PFSK-1 (cell line): ENCODE measurements around the gene TLE2.

Experiments
- FOXP2 ChIP-seq: optimal IDR thresholded peaks from 2 replicates; pipeline ENCODE3; 2011; ENCODE audit warnings: borderline replicate concordance, control low read depth, inconsistent platforms; ENCODE audit not compliant: insufficient read depth; ENCODE audit errors: extremely low read length, extremely low read depth
- POLR2AphosphoS5 ChIP-seq: IDR thresholded peaks from 2 replicates; pipeline ENCODE4 v1.6.1; 2012; ENCODE audit warnings: low read depth, mild to moderate bottlenecking, control low read depth, low read length, moderate library complexity
- SIN3A ChIP-seq: IDR thresholded peaks from 2 replicates; pipeline ENCODE4 v1.6.1; 2012; ENCODE audit warnings: mild to moderate bottlenecking, low read length, moderate library complexity, borderline replicate concordance; ENCODE audit not compliant: insufficient read depth
- TAF1 ChIP-seq: IDR thresholded peaks from 2 replicates; pipeline ENCODE4 v1.6.1; 2012; ENCODE audit warnings: low read length, control low read depth, borderline replicate concordance; ENCODE audit not compliant: insufficient read depth
- TF ChIP-seq, protein P1 (sequence below), 2 experiments: IDR thresholded peaks; 2 replicates each; pipeline versions ENCODE4 v1.6.1 to v1.8.0; 2011 to 2012; ENCODE audit warnings: low read depth in 2 of 2, low read length in 2 of 2, control low read depth in 1 of 2, inconsistent platforms in 1 of 2, mild to moderate bottlenecking in 1 of 2, moderate library complexity in 1 of 2; ENCODE audit not compliant: insufficient read depth in 1 of 2

TLE2 gene

DNA sequence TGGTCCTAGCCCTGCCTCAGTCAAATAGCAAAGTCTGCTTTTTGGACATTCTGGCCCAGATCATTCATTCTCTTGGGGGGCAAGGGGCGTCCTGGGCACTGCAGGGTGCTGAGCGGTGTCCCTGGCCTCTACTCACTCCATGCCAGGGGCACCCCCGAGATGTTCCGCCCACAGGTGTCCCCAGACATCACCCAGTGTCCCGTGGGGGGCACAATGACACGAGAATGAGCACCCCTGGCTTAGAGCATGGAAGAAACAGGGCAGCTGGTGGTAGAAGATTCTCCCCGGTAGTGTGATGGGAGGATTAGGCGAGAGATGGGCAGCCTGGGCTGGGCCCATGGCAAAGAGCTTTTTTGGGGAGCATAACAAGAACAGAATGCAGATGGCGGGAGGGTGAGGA, 38.5 kb upstream of the TLE2 start:
- TF ChIP-seq FOXP2, result no peak
- TF ChIP-seq, protein P1, sequence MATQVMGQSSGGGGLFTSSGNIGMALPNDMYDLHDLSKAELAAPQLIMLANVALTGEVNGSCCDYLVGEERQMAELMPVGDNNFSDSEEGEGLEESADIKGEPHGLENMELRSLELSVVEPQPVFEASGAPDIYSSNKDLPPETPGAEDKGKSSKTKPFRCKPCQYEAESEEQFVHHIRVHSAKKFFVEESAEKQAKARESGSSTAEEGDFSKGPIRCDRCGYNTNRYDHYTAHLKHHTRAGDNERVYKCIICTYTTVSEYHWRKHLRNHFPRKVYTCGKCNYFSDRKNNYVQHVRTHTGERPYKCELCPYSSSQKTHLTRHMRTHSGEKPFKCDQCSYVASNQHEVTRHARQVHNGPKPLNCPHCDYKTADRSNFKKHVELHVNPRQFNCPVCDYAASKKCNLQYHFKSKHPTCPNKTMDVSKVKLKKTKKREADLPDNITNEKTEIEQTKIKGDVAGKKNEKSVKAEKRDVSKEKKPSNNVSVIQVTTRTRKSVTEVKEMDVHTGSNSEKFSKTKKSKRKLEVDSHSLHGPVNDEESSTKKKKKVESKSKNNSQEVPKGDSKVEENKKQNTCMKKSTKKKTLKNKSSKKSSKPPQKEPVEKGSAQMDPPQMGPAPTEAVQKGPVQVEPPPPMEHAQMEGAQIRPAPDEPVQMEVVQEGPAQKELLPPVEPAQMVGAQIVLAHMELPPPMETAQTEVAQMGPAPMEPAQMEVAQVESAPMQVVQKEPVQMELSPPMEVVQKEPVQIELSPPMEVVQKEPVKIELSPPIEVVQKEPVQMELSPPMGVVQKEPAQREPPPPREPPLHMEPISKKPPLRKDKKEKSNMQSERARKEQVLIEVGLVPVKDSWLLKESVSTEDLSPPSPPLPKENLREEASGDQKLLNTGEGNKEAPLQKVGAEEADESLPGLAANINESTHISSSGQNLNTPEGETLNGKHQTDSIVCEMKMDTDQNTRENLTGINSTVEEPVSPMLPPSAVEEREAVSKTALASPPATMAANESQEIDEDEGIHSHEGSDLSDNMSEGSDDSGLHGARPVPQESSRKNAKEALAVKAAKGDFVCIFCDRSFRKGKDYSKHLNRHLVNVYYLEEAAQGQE (IDR thresholded peaks at IDR 0.05; ENCODE audit: insufficient read depth in 1 of 2, low read depth in 2 of 2, low read length in 2 of 2), result no peak
- no peak for TF ChIP-seq POLR2AphosphoS5
- no peak for TF ChIP-seq SIN3A
- TF ChIP-seq TAF1, result no peak

DNA sequence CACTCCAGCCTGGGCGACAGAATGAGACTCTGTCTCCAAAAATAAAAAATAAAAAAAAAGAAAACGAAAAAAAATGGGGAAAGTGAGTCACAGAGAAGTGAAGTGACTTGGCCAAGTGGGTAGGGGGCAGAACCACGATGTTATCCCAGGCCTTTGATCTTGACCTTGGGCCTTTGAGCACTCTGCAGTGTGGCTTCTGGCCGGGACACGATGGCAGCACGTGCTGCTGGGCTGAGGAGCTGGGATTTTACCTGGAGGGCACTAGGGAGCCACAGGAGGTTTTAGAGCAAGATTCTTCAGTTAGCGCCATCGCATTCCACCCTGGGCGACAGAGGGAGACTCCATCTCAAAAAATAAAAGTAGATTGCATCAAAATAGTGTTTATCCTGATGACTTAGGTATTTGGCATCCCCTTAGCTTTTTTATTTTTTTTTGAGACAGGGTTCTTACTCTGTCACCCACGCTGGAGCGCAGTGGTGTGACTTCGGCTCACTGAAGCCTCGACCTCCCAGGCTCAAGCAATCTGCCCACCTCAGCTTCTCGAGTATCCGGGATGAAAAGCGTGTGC, 37.5 kb upstream of the TLE2 start:
- TF ChIP-seq SIN3A, result no peak
- TF ChIP-seq FOXP2, result no peak
- TF ChIP-seq TAF1, result no peak

DNA sequence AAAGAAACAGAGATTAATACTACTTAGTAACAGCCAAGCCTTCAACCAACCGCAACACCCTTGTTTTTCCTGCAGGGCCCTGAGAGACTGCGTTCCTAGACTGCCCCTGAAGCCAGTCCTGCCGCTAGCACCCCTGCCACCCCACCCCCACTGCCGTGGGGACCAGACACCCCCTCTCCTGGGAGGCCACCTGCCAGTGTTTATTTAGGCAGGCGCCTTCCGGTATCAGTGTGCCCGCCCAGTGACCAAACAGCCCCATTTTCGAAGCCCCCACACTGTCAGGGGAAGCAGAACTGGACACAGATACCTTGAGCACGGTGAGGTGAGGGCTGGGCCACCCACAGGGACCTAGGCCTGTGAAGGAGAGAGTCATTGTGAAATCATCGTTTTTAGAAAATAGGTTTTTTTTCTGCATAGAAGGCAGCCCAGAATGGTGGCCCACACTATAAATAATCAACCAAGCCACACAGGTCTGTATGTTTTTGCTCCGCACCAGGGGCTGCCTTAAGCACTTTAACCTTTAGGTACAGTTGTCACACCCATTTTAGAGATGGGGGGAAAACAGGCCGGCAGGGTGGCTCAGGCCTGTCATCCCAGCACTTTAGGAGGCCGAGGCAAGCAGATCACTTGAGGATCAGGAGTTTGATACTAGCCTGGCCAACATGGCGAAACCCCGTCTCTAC, 36.7 kb upstream of the TLE2 start:
- TF ChIP-seq SIN3A (no peak), POLR2AphosphoS5 (no peak), TAF1 (no peak)

DNA sequence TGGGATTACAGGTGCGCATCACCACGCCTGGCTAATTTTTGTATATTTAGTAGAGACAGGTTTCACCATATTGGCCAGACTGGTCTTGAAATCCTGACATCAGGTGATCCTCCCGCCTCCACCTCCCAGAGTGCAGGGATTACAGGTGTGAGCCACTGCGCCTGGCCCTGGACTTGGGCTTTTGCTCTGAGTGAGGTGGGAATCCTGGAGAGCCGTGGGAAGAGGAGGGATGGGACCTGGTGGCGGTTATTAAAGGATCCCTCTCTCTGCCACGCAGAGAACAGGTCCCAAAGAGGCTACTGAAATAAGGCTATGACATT, 34.9 kb upstream of the TLE2 start:
- TF ChIP-seq TAF1, result no peak
- no peak for TF ChIP-seq POLR2AphosphoS5
- TF ChIP-seq FOXP2, result no peak
- no peak for TF ChIP-seq SIN3A
- TF ChIP-seq, protein P1 (IDR thresholded peaks at IDR 0.05; ENCODE audit: insufficient read depth in 1 of 2, low read depth in 2 of 2, low read length in 2 of 2), result no peak

DNA sequence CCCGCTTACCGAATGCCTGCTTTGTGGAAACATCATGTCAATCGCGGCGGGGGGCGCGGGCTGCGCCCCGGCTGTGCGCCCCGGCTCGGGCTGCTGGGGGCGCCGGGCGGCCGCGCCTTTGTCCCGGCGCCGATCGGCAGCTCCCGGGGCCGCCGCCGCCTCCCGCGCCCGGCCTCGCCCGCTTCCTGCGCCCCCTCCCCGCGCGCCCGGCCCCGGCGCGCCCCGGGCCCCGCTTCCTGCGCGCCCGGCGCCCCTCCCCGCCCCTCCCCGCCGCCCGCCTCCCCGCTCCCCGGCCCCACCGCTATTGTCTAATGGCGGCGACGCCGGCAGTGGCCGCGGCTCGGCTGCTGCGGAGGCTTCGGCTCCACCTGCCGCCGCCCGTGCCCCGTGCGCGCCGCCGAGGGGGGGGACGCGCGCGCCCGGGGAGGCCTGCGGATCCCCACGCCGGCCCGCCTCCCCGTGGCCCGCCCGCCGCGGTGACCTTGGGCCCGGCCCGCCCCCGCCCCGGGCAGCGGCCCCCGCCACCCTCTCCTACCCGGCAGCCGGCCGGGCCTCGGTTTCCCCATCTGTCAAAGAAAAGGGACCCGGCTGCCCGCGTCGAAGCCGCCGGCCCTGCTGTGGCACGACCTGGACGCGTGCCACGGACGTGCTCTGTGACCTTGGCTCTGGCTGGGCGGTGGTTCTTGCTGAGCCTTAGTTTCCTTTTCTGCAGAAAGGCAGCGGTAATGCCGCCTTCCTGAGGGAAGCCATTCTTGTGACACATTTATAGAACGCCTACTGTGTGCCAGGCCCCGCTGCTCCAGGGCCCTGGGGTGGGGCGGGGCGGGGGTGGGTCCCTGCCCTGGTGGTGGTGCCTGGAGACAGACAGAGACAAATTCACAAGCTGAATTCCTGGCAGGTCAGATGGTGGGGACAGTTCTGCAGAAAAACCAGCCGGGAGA, 33.4 kb upstream of the TLE2 start, which contains the start of gene TLE5:
TSS of gene TLE5 (minus strand) at position 331 of the 941 bp plus-strand sequence. CDS start at position 36, 295 bp downstream.
- TF ChIP-seq POLR2AphosphoS5, result no peak
- TF ChIP-seq SIN3A, result no peak
- 0 out of 2 replicates have a peak, but pooled peaks have one; percentile 22 for TF ChIP-seq TAF1

DNA sequence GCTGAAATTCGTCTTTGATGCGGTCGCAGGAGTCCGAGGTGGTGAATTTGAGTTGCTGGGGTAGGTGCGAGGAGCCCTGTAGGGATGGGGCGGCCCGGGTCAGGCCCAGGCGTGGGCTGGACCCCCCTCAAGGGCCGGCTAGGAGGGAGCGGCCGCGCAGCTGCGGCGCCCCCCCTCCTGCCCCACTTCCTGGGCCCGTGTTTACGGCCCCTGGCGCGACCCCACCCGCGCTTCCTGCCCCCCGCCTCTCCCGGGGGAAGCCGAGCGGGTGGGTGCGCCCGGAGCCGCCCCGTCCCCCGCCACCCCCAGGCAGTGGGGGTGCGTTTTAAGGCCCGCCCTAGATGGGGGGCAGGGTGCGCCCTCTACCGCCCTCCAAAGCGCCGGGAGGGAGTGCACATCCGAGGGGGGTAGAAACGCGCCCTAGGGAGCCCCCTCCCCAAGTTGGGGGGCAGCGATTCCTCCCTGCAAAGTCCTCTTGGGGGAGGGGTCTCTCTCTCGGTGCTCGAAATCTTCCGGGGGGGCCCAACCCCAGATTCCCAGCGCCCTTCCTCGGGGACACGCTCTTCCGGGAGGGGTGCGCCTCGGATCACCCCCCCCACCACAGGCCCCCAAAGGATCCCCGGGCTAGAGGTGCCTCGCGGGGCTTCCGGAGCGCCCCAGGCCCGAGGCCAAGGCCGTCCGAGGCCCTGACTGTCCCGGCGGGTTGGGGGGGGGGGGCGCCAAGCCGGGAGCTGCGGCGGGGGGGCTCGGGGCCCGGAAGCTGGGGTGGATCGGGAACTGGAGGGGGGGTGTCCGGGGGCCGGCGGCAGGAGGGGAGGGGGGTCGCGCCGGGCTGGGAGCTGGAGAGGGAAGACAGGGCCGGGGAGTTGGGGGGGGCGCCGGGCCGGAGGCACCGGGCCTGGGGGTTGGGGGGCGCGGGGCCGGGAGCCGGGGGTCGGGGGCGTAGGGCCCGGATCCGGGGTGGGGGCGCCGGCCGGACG, 32.4 kb upstream of the TLE2 start:
- TF ChIP-seq TAF1, result no peak
- TF ChIP-seq FOXP2, result no peak
- TF ChIP-seq POLR2AphosphoS5, result no peak
- TF ChIP-seq, protein P1 (IDR thresholded peaks at IDR 0.05; ENCODE audit: insufficient read depth in 1 of 2, low read depth in 2 of 2, low read length in 2 of 2), result no peak
- TF ChIP-seq SIN3A, result no peak
